IMR-90 (cell line): ENCODE data around the gene ESYT3. TPM values are rescaled to one million over a fixed set of nuclear protein-coding genes. Genes with fewer than 3 reads are reported as not detected.

Experiments used
- ATAC-seq: fragments of 200-7000 bp; cut with Tn5 transposase; 2 replicates; pipeline ENCODE4 v1.9.1; 2020; ENCODE audit warnings: low read depth, mild to moderate bottlenecking, moderate library complexity
- BruUV-seq: library from RNA; stranded (reverse); fragments of 400-500 nt; replicated peaks from 2 replicates; lab custom pipeline; 2021; lab: Mats Ljungman, UMichigan
- CTCF ChIA-PET: fragments of 300-600 bp; formaldehyde crosslinking; extraction: SDS; loops from one replicate; lab custom pipeline; 2021; ENCODE audit warnings: antibody characterized with exemption; lab: Yijun Ruan, JAX
- POLR2A ChIA-PET: fragments of 300-600 bp; sonication (Branson Sonifier 250); formaldehyde crosslinking; loops from one replicate; lab custom pipeline; 2022; ENCODE audit warnings: antibody characterized with exemption; ENCODE audit not compliant: unreplicated experiment; lab: Charles Lee
- DNase-seq: peaks from one replicate; pipeline ENCODE4 v3.0.0; 2013
- H2AFZ ChIP-seq: replicated peaks from 2 replicates; pipeline ENCODE3; 2013; ENCODE audit warnings: low read length, mild to moderate bottlenecking; ENCODE audit not compliant: poor library complexity
- H2AK5ac ChIP-seq: 2 replicates; pipeline ENCODE4 v1.6.1; 2013; ENCODE audit warnings: low read depth, low read length, inconsistent platforms
- H2AK9ac ChIP-seq: replicated peaks from 2 replicates; pipeline ENCODE3; 2013; ENCODE audit warnings: mild to moderate bottlenecking, low read depth, low read length, moderate library complexity; ENCODE audit not compliant: poor library complexity
- H2BK120ac ChIP-seq: 2 replicates; pipeline ENCODE4 v1.6.1; 2013; ENCODE audit warnings: low read depth, low read length, inconsistent platforms
- H2BK15ac ChIP-seq: 3 replicates; pipeline ENCODE4 v1.6.1; 2013; ENCODE audit warnings: low read depth, low read length, inconsistent platforms
- H2BK20ac ChIP-seq: 2 replicates; pipeline ENCODE4 v1.6.1; 2013; ENCODE audit warnings: low read depth, mild to moderate bottlenecking, inconsistent platforms, low read length, moderate library complexity
- H2BK5ac ChIP-seq: 2 replicates; pipeline ENCODE4 v1.6.1; 2013; ENCODE audit warnings: mild to moderate bottlenecking, low read depth, low read length, inconsistent platforms; ENCODE audit not compliant: poor library complexity, severe bottlenecking
- H3K14ac ChIP-seq: replicated peaks from 2 replicates; pipeline ENCODE4 v1.6.1; 2013; ENCODE audit warnings: low read depth, low read length, inconsistent platforms
- H3K18ac ChIP-seq: 2 replicates; pipeline ENCODE4 v1.6.1; 2013; ENCODE audit warnings: low read depth, low read length, control low read depth
- H3K23ac ChIP-seq: 2 replicates; pipeline ENCODE4 v1.6.1; 2013; ENCODE audit warnings: low read depth, low read length, inconsistent platforms
- H3K27ac ChIP-seq: 2 replicates; pipeline ENCODE4 v1.5.1; 2013; ENCODE audit warnings: mild to moderate bottlenecking, control low read depth, low read length; ENCODE audit not compliant: insufficient read depth
- H3K27me3 ChIP-seq: 2 replicates; pipeline ENCODE4 v1.6.1; 2013; ENCODE audit warnings: low read length; ENCODE audit not compliant: control insufficient read depth, insufficient read depth
- H3K36me3 ChIP-seq: 2 replicates; pipeline ENCODE4 v1.6.1; 2013; ENCODE audit warnings: low read length, mixed read lengths; ENCODE audit not compliant: control insufficient read depth, insufficient read depth
- H3K4ac ChIP-seq: 2 replicates; pipeline ENCODE4 v1.6.1; 2013; ENCODE audit warnings: low read depth, low read length, inconsistent platforms
- H3K4me1 ChIP-seq: 2 replicates; pipeline ENCODE4 v1.6.1; 2013; ENCODE audit warnings: low read length, mixed read lengths; ENCODE audit not compliant: control insufficient read depth, insufficient read depth
- H3K4me2 ChIP-seq: 2 replicates; pipeline ENCODE4 v1.6.1; 2013; ENCODE audit warnings: low read depth, mild to moderate bottlenecking, control low read depth, low read length, moderate library complexity
- H3K4me3 ChIP-seq: 2 replicates; pipeline ENCODE4 v1.5.1; 2013; ENCODE audit warnings: low read depth, mild to moderate bottlenecking, control low read depth, low read length, moderate library complexity; ENCODE audit not compliant: insufficient read depth
- H3K56ac ChIP-seq: 2 replicates; pipeline ENCODE4 v1.6.1; 2013; ENCODE audit warnings: low read length, inconsistent platforms; ENCODE audit not compliant: insufficient read depth; ENCODE audit errors: extremely low read depth
- H3K79me1 ChIP-seq, 2 experiments: 2 replicates each; pipeline ENCODE4 v1.6.1; 2013; ENCODE audit warnings: low read length in 2 of 2, inconsistent platforms in 1 of 2, low read depth in 1 of 2
- H3K9ac ChIP-seq: 2 replicates; pipeline ENCODE4 v1.6.1; 2013; ENCODE audit warnings: low read depth, low read length, control low read depth
- H3K9me1 ChIP-seq: 2 replicates; pipeline ENCODE4 v1.6.1; 2013; ENCODE audit warnings: low read length, inconsistent platforms; ENCODE audit not compliant: insufficient read depth
- H3K9me3 ChIP-seq: 2 replicates; pipeline ENCODE4 v1.6.1; 2013; ENCODE audit warnings: low read length; ENCODE audit not compliant: control insufficient read depth, insufficient read depth
- H4K20me1 ChIP-seq: 2 replicates; pipeline ENCODE4 v1.6.1; 2013; ENCODE audit warnings: low read length, inconsistent platforms; ENCODE audit not compliant: insufficient read depth
- H4K5ac ChIP-seq: 2 replicates; pipeline ENCODE4 v1.6.1; 2013; ENCODE audit warnings: mild to moderate bottlenecking, low read depth, low read length, control low read depth
- H4K8ac ChIP-seq, 2 experiments: 2 replicates each; pipeline ENCODE4 v1.6.1; 2013; ENCODE audit warnings: low read depth in 2 of 2, low read length in 2 of 2, control low read depth in 1 of 2, inconsistent platforms in 1 of 2
- H4K91ac ChIP-seq: 2 replicates; pipeline ENCODE4 v1.6.1; 2013; ENCODE audit warnings: low read depth, low read length, inconsistent platforms; ENCODE audit not compliant: insufficient read depth
- BHLHE40 ChIP-seq: fragments of 150-350 bp; IDR thresholded peaks from 2 replicates; pipeline ENCODE4 v1.6.1; 2016; ENCODE audit warnings: mild to moderate bottlenecking, low read depth, low read length
- CHD1 ChIP-seq: IDR thresholded peaks from 2 replicates; pipeline ENCODE4 v1.6.1; 2012; ENCODE audit warnings: low read depth, low read length, improper control_type of control experiment
- MAFK ChIP-seq: IDR thresholded peaks from 2 replicates; pipeline ENCODE4 v1.6.1; 2012; ENCODE audit warnings: low read depth, low read length, improper control_type of control experiment
- MXI1 ChIP-seq: IDR thresholded peaks from 2 replicates; pipeline ENCODE4 v1.6.1; 2012; ENCODE audit warnings: low read depth, mild to moderate bottlenecking, low read length, moderate library complexity, borderline replicate concordance
- POLR2A ChIP-seq: IDR thresholded peaks from 2 replicates; pipeline ENCODE4 v1.6.1; 2012; ENCODE audit warnings: mild to moderate bottlenecking, low read depth, low read length
- RAD21 ChIP-seq: IDR thresholded peaks from 2 replicates; pipeline ENCODE4 v1.6.1; 2012; ENCODE audit warnings: low read length, improper control_type of control experiment
- RCOR1 ChIP-seq: IDR thresholded peaks from 2 replicates; pipeline ENCODE4 v1.6.1; 2012; ENCODE audit warnings: mild to moderate bottlenecking, low read length, improper control_type of control experiment; ENCODE audit not compliant: insufficient replicate concordance
- SMC3 ChIP-seq: fragments of 150-350 bp; IDR thresholded peaks from 2 replicates; pipeline ENCODE4 v1.6.1; 2016; ENCODE audit warnings: low read depth, mild to moderate bottlenecking, antibody characterized with exemption, low read length, moderate library complexity
- whole genome bisulfite sequencing, 2 experiments: methylation state at CpG; one replicate each; pipeline versions ENCODE4 v1.1.5 to v1.1.7; 2013; ENCODE audit warnings: missing lambda C conversion rate in 2 of 2; ENCODE audit not compliant: insufficient read length in 1 of 2; ENCODE audit errors: extremely low coverage in 2 of 2; 5-methylcytosine and 5-hydroxymethylcytosine counted together
- dilution Hi-C: fragments of 300-500 bp; cut with HindIII; formaldehyde crosslinking; loops from one replicate; pipeline ENCODE4 v1.14.3; 2018; ENCODE audit warnings: low sequenced_read_pairs; ENCODE audit not compliant: unreplicated experiment
- in situ Hi-C: fragments of 300-500 bp; cut with MboI; formaldehyde crosslinking; loops from 3 replicates; pipeline ENCODE4 v1.14.3; 2019; ENCODE audit warnings: low sequenced_read_pairs, inconsistent platforms, mixed read lengths
- intact Hi-C: fragments of 100-400 bp; cut with micrococcal nuclease; formaldehyde crosslinking; loops from 2 replicates; pipeline ENCODE4 v1.10.0; 2022
- polyA plus RNA-seq, 3 experiments: library from polyadenylated mRNA; depleted of rRNA; stranded (reverse); fragments of >200 nt; gene quantifications; 2 replicates each; pipeline ENCODE4 v1.2.3, GENCODE V29; 2012; ENCODE audit warnings: low replicate concordance in 1 of 3
- total RNA-seq: library from RNA; depleted of rRNA; stranded (reverse); fragments of >200 nt; gene quantifications from 2 replicates; pipeline ENCODE4 v1.2.3, GENCODE V29; 2012
- TF ChIP-seq, protein P1 (sequence below): conservative IDR thresholded peaks from 2 replicates; pipeline ENCODE4 v1.5.1; 2012; ENCODE audit warnings: mild to moderate bottlenecking, low read depth, low read length, improper control_type of control experiment
- TF ChIP-seq, protein P2 (sequence below): fragments of 150-350 bp; IDR thresholded peaks from 2 replicates; pipeline ENCODE4 v1.6.1; 2017; ENCODE audit warnings: mild to moderate bottlenecking, antibody characterized with exemption, low read length, low read depth

Gene ESYT3
- total and polyA plus RNA-seq, 2 of the 4 experiments (the other 2 are of a cell fraction): under 0.01 to 0.02 TPM

DNA sequence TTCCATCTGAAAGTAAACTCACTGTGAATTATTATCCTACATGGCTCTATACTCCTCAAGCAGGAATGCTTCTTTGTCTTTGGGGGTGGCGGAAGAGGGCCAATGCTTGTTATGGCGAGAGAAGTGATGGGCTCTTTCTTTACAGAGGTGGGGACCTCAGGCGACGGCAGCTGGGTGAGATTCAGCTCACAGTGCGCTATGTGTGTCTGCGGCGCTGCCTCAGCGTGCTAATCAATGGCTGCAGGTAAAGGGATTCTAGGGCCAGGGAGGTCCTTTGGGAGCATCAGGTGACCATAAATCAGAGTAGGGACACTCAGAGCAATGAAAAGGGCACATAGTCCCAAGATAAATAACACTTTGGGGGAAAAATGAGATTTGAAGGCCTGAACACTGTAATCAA, 39.0 kb downstream of the ESYT3 start:
- no peak overlapping the region for H3K4me2 ChIP-seq
- in situ Hi-C loops (no loop called here), intact Hi-C loops (no loop called here), dilution Hi-C loops (no loop called here)
- H2BK20ac ChIP-seq: no peak overlapping the region
- BruUV-seq: no TSS peak
- WGBS, 2 experiments: 100% methylated on average over 1 of the region's 8 CpGs; no CpG with 5 or more reads in 1 of the 2 experiments
- H2BK120ac ChIP-seq: no peak overlapping the region
- no peak overlapping the region for H2AK5ac ChIP-seq
- no peaks in the 10 kb centered on the region for H3K36me3 ChIP-seq
- H3K56ac ChIP-seq: no peak overlapping the region
- no peaks in the 10 kb centered on the region for H3K79me1 ChIP-seq
- no peak overlapping the region for H2AK9ac ChIP-seq
- no peaks in the 10 kb centered on the region for H4K20me1 ChIP-seq
- no peak overlapping the region for H3K9ac ChIP-seq
- H3K27me3 ChIP-seq: peaks cover 4% of the 10 kb centered on the region
- TF ChIP-seq MXI1 (no peak), MAFK (no peak), RCOR1 (no peak), POLR2A (no peak), RAD21 (no peak), CHD1 (no peak), BHLHE40 (no peak), SMC3 (no peak)
- TF ChIP-seq, protein P1, sequence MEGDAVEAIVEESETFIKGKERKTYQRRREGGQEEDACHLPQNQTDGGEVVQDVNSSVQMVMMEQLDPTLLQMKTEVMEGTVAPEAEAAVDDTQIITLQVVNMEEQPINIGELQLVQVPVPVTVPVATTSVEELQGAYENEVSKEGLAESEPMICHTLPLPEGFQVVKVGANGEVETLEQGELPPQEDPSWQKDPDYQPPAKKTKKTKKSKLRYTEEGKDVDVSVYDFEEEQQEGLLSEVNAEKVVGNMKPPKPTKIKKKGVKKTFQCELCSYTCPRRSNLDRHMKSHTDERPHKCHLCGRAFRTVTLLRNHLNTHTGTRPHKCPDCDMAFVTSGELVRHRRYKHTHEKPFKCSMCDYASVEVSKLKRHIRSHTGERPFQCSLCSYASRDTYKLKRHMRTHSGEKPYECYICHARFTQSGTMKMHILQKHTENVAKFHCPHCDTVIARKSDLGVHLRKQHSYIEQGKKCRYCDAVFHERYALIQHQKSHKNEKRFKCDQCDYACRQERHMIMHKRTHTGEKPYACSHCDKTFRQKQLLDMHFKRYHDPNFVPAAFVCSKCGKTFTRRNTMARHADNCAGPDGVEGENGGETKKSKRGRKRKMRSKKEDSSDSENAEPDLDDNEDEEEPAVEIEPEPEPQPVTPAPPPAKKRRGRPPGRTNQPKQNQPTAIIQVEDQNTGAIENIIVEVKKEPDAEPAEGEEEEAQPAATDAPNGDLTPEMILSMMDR: no peak
- TF ChIP-seq, protein P2, sequence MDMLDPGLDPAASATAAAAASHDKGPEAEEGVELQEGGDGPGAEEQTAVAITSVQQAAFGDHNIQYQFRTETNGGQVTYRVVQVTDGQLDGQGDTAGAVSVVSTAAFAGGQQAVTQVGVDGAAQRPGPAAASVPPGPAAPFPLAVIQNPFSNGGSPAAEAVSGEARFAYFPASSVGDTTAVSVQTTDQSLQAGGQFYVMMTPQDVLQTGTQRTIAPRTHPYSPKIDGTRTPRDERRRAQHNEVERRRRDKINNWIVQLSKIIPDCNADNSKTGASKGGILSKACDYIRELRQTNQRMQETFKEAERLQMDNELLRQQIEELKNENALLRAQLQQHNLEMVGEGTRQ: no peak
- no peak overlapping the region for H3K4me3 ChIP-seq
- no peak for DNase-seq
- no peak overlapping the region for H4K91ac ChIP-seq
- ChIA-PET POLR2A (no interaction called here), CTCF (no interaction called here)
- H3K9me1 ChIP-seq: no peaks in the 10 kb centered on the region
- no peak overlapping the region for H4K8ac ChIP-seq
- H3K18ac ChIP-seq: no peak overlapping the region
- no peak overlapping the region for H4K5ac ChIP-seq
- no peak for ATAC-seq
- H3K27ac ChIP-seq: no peak overlapping the region
- H3K23ac ChIP-seq: no peak overlapping the region
- no peaks in the 10 kb centered on the region for H3K9me3 ChIP-seq
- H2BK15ac ChIP-seq: no peak overlapping the region
- H3K4me1 ChIP-seq: no peaks in the 10 kb centered on the region
- H2AFZ ChIP-seq: no peak overlapping the region
- H2BK5ac ChIP-seq: no peak overlapping the region
- H3K4ac ChIP-seq: no peak overlapping the region
- H3K14ac ChIP-seq: no peak overlapping the region
